GM23338 (cell line): ENCODE results near the gene MTREX. TPM values are rescaled to one million over a fixed set of nuclear protein-coding genes. Genes with fewer than 3 reads are reported as not detected.

ENCODE experiments used
- ATAC-seq: fragments of 200-7000 bp; cut with Tn5 transposase; 3 replicates; pipeline ENCODE4 v1.9.1; 2020
- DNase-seq: peaks from one replicate; pipeline ENCODE4 v3.0.0-alpha.2; 2015; ENCODE audit warnings: low spot score
- H2AFZ ChIP-seq: fragments of 200-600 bp; sonication (generic); 2 replicates; pipeline ENCODE4 v1.8.0; 2016; ENCODE audit warnings: antibody characterized with exemption, mild to moderate bottlenecking, moderate library complexity
- H3F3A ChIP-seq: fragments of 200-600 bp; sonication (generic); replicated peaks from 2 replicates; pipeline ENCODE4 v1.8.0; 2017; ENCODE audit warnings: antibody characterized with exemption, mixed run types, low read depth
- H3K27ac ChIP-seq: fragments of 200-600 bp; sonication (generic); 2 replicates; pipeline ENCODE4 v1.6.1; 2016; ENCODE audit warnings: low read depth
- H3K27me3 ChIP-seq: fragments of 200-600 bp; sonication (generic); 2 replicates; pipeline ENCODE4 v1.8.0; 2016; ENCODE audit warnings: mild to moderate bottlenecking, mixed run types, moderate library complexity; ENCODE audit not compliant: insufficient read depth
- H3K36me3 ChIP-seq: fragments of 200-600 bp; sonication (generic); 2 replicates; pipeline ENCODE4 v1.8.0; 2016; ENCODE audit warnings: mild to moderate bottlenecking; ENCODE audit not compliant: insufficient read depth
- H3K4me1 ChIP-seq: fragments of 200-600 bp; sonication (generic); 2 replicates; pipeline ENCODE4 v1.8.0; 2016; ENCODE audit warnings: mild to moderate bottlenecking, moderate library complexity; ENCODE audit not compliant: insufficient read depth
- H3K4me2 ChIP-seq: fragments of 200-600 bp; sonication (generic); 2 replicates; pipeline ENCODE4 v1.7.1; 2017; ENCODE audit warnings: mixed run types
- H3K4me3 ChIP-seq: fragments of 200-600 bp; sonication (generic); 2 replicates; pipeline ENCODE4 v1.6.1; 2016; ENCODE audit warnings: mixed run types
- H3K79me2 ChIP-seq: fragments of 200-600 bp; sonication (generic); replicated peaks from 2 replicates; pipeline ENCODE4 v1.8.0; 2017; ENCODE audit warnings: mild to moderate bottlenecking; ENCODE audit not compliant: insufficient read depth
- H3K9me2 ChIP-seq: fragments of 200-600 bp; sonication (generic); 2 replicates; pipeline ENCODE4 v1.8.0; 2017; ENCODE audit not compliant: insufficient read depth
- H4K20me1 ChIP-seq: fragments of 200-600 bp; sonication (generic); replicated peaks from 2 replicates; pipeline ENCODE4 v1.8.0; 2017; ENCODE audit warnings: mild to moderate bottlenecking; ENCODE audit not compliant: insufficient read depth
- H3K27ac Mint-ChIP-seq: 2 replicates; pipeline ENCODE4 v1.8.0; 2020; ENCODE audit warnings: inconsistent platforms, mild to moderate bottlenecking, moderate library complexity, mixed read lengths
- H3K27me3 Mint-ChIP-seq: 3 replicates; pipeline ENCODE4 v1.8.0; 2022; ENCODE audit warnings: low read depth, mild to moderate bottlenecking, moderate library complexity, mixed read lengths, inconsistent platforms; ENCODE audit not compliant: insufficient read depth, poor library complexity
- H3K36me3 Mint-ChIP-seq: 3 replicates; pipeline ENCODE4 v1.8.0; 2021; ENCODE audit warnings: low read depth, mild to moderate bottlenecking, inconsistent platforms, moderate library complexity, mixed read lengths
- H3K4me1 Mint-ChIP-seq: 3 replicates; pipeline ENCODE4 v1.8.0; 2020; ENCODE audit warnings: mild to moderate bottlenecking, inconsistent platforms, mixed read lengths
- H3K4me3 Mint-ChIP-seq: 3 replicates; pipeline ENCODE4 v1.8.0; 2021; ENCODE audit warnings: moderate library complexity, mild to moderate bottlenecking, inconsistent platforms, mixed read lengths
- H3K9me3 Mint-ChIP-seq: 3 replicates; pipeline ENCODE4 v1.8.0; 2020; ENCODE audit warnings: moderate library complexity, mild to moderate bottlenecking, inconsistent platforms, mixed read lengths
- CREB1 ChIP-seq: fragments of 250-450 bp; sonication (Bioruptor Pico); IDR thresholded peaks from 2 replicates; pipeline ENCODE4 v1.5.0; 2020; ENCODE audit warnings: low read depth, mild to moderate bottlenecking, moderate library complexity
- EZH2 ChIP-seq: fragments of 200-600 bp; sonication (generic); IDR thresholded peaks from one replicate; pipeline ENCODE4 v1.8.0; 2017; ENCODE audit warnings: antibody characterized with exemption, mild to moderate bottlenecking, low read depth; ENCODE audit not compliant: unreplicated experiment
- JUNB ChIP-seq: IDR thresholded peaks from one replicate; pipeline ENCODE4 v1.6.1; 2016; ENCODE audit warnings: antibody characterized with exemption; ENCODE audit not compliant: unreplicated experiment
- STAT1 ChIP-seq: IDR thresholded peaks from one replicate; pipeline ENCODE4 v1.6.1; 2016; ENCODE audit warnings: antibody characterized with exemption; ENCODE audit not compliant: unreplicated experiment
- polyA plus RNA-seq: library from polyadenylated mRNA; unstranded; fragments of >200 nt; fragmentation: Nextera tagmentation; extraction: Ambion mirVana; gene quantifications from 2 replicates; pipeline ENCODE4 v1.2.1, GENCODE V29; 2016
- total RNA-seq: library from RNA; depleted of rRNA; stranded (reverse); fragments of >200 nt; shearing (Covaris generic); gene quantifications from 2 replicates; pipeline ENCODE4 v1.2.3, GENCODE V29; 2014
- TF ChIP-seq, protein P1 (sequence below), 2 experiments: fragments of 200-600 bp in 1 of 2; sonication (generic) in 1 of 2; conservative IDR thresholded peaks; 2 replicates each; pipeline versions ENCODE4 v1.5.1 to v1.6.1; 2016 to 2017; ENCODE audit warnings: antibody characterized with exemption in 2 of 2, low read depth in 2 of 2, mild to moderate bottlenecking in 2 of 2, moderate library complexity in 1 of 2
- TF ChIP-seq, protein P2 (sequence below): IDR thresholded peaks from 2 replicates; pipeline ENCODE4 v1.6.1; 2016; ENCODE audit warnings: antibody characterized with exemption

MTREX gene
- total and polyA plus RNA-seq, 2 experiments from 2014 or later = 47.5 to 94.9 TPM

DNA sequence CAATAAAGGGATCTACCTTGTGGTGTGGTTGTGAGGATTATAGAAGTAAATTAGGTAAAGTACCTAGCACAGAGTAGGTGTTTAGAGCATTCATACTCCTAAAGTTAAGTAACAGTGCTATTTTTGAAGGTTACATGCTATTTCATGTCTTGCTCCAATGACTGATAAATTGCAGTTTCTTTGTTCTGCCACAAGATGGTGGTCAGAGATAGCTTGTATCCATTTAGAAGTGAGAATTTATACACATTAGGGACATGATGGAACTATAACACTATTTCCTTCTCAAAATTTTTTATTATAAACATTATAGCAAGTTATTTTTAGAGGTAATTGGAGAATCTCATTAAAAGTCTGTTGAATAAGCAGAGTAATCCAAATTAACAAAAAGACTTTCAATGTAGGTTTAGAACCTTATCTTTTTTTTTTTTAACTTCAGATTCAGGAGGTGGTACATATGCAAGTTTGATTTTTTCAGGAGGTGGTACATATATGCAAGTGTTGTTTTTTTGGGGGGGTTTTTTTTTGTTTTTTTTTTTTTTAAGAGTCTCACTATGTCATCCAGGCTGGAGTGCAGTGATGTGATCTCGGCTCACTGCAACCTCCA is 17.1 kb downstream of the MTREX start:
- DNase-seq = peak; percentile 32
- Histone ChIP-seq H4K20me1 (peaks cover 11% of the 10 kb centered on the region), H3K79me2 (peaks cover 73% of the 10 kb centered on the region), H3K4me3 (no peak overlapping the region), H2AFZ (no peak overlapping the region), H3K27me3 (no peaks in the 10 kb centered on the region), H3F3A (no peaks in the 10 kb centered on the region), H3K36me3 (0 out of 2 replicates have a peak, but pooled peaks cover 8% of the 10 kb centered on the region), H3K4me1 (no peaks in the 10 kb centered on the region), H3K9me2 (no peaks in the 10 kb centered on the region), H3K4me2 (no peak overlapping the region), H3K27ac (no peak overlapping the region)
- H3K4me3 Mint-ChIP-seq = no peak overlapping the region
- H3K4me1 Mint-ChIP-seq = no peaks in the 10 kb centered on the region
- H3K9me3 Mint-ChIP-seq = no peaks in the 10 kb centered on the region
- H3K36me3 Mint-ChIP-seq = peaks cover 41% of the 10 kb centered on the region; the same call in 2 of the 3 replicates
- no peaks in the 10 kb centered on the region for H3K27me3 Mint-ChIP-seq
- no peak for ATAC-seq
- TF ChIP-seq, protein P1, sequence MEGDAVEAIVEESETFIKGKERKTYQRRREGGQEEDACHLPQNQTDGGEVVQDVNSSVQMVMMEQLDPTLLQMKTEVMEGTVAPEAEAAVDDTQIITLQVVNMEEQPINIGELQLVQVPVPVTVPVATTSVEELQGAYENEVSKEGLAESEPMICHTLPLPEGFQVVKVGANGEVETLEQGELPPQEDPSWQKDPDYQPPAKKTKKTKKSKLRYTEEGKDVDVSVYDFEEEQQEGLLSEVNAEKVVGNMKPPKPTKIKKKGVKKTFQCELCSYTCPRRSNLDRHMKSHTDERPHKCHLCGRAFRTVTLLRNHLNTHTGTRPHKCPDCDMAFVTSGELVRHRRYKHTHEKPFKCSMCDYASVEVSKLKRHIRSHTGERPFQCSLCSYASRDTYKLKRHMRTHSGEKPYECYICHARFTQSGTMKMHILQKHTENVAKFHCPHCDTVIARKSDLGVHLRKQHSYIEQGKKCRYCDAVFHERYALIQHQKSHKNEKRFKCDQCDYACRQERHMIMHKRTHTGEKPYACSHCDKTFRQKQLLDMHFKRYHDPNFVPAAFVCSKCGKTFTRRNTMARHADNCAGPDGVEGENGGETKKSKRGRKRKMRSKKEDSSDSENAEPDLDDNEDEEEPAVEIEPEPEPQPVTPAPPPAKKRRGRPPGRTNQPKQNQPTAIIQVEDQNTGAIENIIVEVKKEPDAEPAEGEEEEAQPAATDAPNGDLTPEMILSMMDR (conservative IDR thresholded peaks at IDR 0.05; ENCODE audit: low read depth in 2 of 2) = peak; percentile 52 to 62
- no peak for TF ChIP-seq EZH2
- no peak for TF ChIP-seq STAT1
- TF ChIP-seq CREB1 = no peak
- TF ChIP-seq, protein P2, sequence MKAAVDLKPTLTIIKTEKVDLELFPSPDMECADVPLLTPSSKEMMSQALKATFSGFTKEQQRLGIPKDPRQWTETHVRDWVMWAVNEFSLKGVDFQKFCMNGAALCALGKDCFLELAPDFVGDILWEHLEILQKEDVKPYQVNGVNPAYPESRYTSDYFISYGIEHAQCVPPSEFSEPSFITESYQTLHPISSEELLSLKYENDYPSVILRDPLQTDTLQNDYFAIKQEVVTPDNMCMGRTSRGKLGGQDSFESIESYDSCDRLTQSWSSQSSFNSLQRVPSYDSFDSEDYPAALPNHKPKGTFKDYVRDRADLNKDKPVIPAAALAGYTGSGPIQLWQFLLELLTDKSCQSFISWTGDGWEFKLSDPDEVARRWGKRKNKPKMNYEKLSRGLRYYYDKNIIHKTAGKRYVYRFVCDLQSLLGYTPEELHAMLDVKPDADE = no peak
- H3K27ac Mint-ChIP-seq = no peak overlapping the region

DNA sequence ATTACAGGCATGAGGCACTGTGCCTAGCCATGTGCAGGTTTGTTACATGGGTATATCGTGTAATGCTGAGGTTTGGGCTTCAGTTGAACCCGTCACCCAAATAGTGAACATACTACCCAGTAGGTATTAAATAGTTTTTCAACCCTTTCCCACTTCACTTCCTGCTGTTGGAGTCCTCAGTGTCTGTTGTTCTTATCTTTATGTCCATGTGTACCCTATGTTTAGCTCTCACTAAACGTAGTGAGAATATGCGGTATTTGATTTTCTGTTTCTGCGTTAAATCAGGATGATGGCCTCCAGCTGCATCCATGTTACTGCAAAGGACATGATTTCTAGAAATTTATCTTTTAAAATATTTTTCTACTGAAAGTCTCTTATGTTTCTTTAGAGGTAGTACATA is 17.8 kb downstream of the MTREX start:
- no peak for ATAC-seq
- no peak overlapping the region for H3K4me3 ChIP-seq
- Mint-ChIP-seq H3K27ac (no peak overlapping the region), H3K36me3 (peaks cover 47% of the 10 kb centered on the region), H3K4me3 (no peak overlapping the region), H3K27me3 (no peaks in the 10 kb centered on the region), H3K4me1 (no peaks in the 10 kb centered on the region), H3K9me3 (no peaks in the 10 kb centered on the region)
- H4K20me1 ChIP-seq = peaks cover 7% of the 10 kb centered on the region; the same call in 1 of the 2 replicates
- no peak overlapping the region for H2AFZ ChIP-seq
- no peaks in the 10 kb centered on the region for H3K27me3 ChIP-seq
- H3K9me2 ChIP-seq = no peaks in the 10 kb centered on the region
- H3K4me1 ChIP-seq = no peaks in the 10 kb centered on the region
- DNase-seq = no peak
- no peak overlapping the region for H3K4me2 ChIP-seq
- H3K36me3 ChIP-seq = 0 out of 2 replicates have a peak, but pooled peaks cover 9% of the 10 kb centered on the region
- H3K79me2 ChIP-seq = peaks cover 72% of the 10 kb centered on the region
- no peaks in the 10 kb centered on the region for H3F3A ChIP-seq
- TF ChIP-seq, protein P2 = no peak
- TF ChIP-seq JUNB = no peak
- TF ChIP-seq, protein P1 (conservative IDR thresholded peaks at IDR 0.05; ENCODE audit: low read depth in 2 of 2) = no peak
- no peak overlapping the region for H3K27ac ChIP-seq
